ENCODE data around the gene CYP19A1. TPM values are rescaled to one million over a fixed set of nuclear protein-coding genes. Genes with fewer than 3 reads are reported as not detected.

Gene CYP19A1
- total RNA-seq, 1 donor from 2014 or later, result not detected

- Mint-ChIP-seq H3K9me3 (ENCODE audit: unreplicated experiment) (no peaks in the 10 kb centered on the region), H3K36me3 (ENCODE audit: unreplicated experiment) (no peaks in the 10 kb centered on the region), H3K4me3 (ENCODE audit: unreplicated experiment) (no peak overlapping the region), H3K27ac (ENCODE audit: unreplicated experiment) (no peak overlapping the region), H3K4me1 (ENCODE audit: low read depth, unreplicated experiment) (peaks cover 13% of the 10 kb centered on the region), H3K27me3 (ENCODE audit: unreplicated experiment) (peaks cover 2% of the 10 kb centered on the region)
- TF ChIP-seq, protein P1, sequence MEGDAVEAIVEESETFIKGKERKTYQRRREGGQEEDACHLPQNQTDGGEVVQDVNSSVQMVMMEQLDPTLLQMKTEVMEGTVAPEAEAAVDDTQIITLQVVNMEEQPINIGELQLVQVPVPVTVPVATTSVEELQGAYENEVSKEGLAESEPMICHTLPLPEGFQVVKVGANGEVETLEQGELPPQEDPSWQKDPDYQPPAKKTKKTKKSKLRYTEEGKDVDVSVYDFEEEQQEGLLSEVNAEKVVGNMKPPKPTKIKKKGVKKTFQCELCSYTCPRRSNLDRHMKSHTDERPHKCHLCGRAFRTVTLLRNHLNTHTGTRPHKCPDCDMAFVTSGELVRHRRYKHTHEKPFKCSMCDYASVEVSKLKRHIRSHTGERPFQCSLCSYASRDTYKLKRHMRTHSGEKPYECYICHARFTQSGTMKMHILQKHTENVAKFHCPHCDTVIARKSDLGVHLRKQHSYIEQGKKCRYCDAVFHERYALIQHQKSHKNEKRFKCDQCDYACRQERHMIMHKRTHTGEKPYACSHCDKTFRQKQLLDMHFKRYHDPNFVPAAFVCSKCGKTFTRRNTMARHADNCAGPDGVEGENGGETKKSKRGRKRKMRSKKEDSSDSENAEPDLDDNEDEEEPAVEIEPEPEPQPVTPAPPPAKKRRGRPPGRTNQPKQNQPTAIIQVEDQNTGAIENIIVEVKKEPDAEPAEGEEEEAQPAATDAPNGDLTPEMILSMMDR (IDR thresholded peaks at IDR 0.05; ENCODE audit: partially characterized antibody, unreplicated experiment), result no peak
- no peak for DNase-seq
Measured at GRCh38 chr15:51312166-51313073, 26.0 kb downstream of the CYP19A1 start.

DNA sequence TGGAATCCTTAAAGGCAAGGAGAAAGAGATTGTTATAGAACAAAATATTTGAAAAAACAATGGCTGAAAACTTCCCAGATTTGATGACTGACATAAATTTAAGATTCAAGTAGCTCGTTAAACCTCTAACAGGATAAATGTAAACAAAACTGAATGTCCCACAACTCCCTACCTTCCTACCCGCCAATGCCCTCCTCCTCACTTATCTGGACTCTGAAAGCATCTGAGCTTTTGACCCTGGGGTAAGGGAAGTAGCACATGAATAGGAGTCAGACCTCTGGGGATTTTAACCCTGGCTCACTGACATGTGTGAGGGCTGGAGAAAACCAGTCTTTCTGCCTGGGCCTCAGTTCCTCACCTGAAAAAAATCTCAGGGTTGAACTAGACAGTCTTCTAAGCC is 26.9 kb downstream of the CYP19A1 start:
- H3K9me3 Mint-ChIP-seq (ENCODE audit: unreplicated experiment), result no peaks in the 10 kb centered on the region
- no peak overlapping the region for H3K27ac Mint-ChIP-seq (ENCODE audit: unreplicated experiment)
- no peak for DNase-seq
- H3K27me3 Mint-ChIP-seq (ENCODE audit: unreplicated experiment), result peaks cover 3% of the 10 kb centered on the region
- H3K36me3 Mint-ChIP-seq (ENCODE audit: unreplicated experiment), result no peaks in the 10 kb centered on the region
- H3K4me1 Mint-ChIP-seq (ENCODE audit: low read depth, unreplicated experiment), result peaks cover 13% of the 10 kb centered on the region
- no peak overlapping the region for H3K4me3 Mint-ChIP-seq (ENCODE audit: unreplicated experiment)
- TF ChIP-seq, protein P1 (IDR thresholded peaks at IDR 0.05; ENCODE audit: partially characterized antibody, unreplicated experiment), result no peak

- Mint-ChIP-seq H3K27me3 (ENCODE audit: unreplicated experiment) (peaks cover 3% of the 10 kb centered on the region), H3K4me3 (ENCODE audit: unreplicated experiment) (no peak overlapping the region), H3K9me3 (ENCODE audit: unreplicated experiment) (no peaks in the 10 kb centered on the region), H3K4me1 (ENCODE audit: low read depth, unreplicated experiment) (peaks cover 13% of the 10 kb centered on the region), H3K36me3 (ENCODE audit: unreplicated experiment) (no peaks in the 10 kb centered on the region), H3K27ac (ENCODE audit: unreplicated experiment) (no peak overlapping the region)
- TF ChIP-seq, protein P1 (IDR thresholded peaks at IDR 0.05; ENCODE audit: partially characterized antibody, unreplicated experiment), result no peak
- DNase-seq, result no peak
Measured at GRCh38 chr15:51310064-51310463, 28.3 kb downstream of the CYP19A1 start.

DNA sequence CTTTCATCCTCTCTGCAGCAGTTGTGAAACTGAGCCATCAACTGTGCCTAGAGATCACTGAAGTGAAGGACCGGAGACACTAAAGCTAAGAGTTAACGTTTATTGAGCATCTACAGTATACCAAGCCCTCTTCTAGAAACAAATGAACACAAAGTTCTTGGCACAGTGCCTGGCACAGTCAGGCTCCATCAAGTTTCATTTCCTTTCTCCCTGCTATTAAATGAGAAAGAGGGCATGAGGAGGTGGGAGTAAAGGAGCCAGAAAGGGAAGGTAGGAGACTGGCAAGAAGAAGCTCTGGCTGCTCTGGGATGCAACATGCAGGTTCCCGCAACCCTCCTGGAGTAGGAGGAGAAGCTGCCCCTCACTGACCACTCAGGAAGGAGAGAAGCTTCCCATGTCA is 30.6 kb downstream of the CYP19A1 start:
- peaks cover 17% of the 10 kb centered on the region for H3K4me1 Mint-ChIP-seq (ENCODE audit: low read depth, unreplicated experiment)
- no peaks in the 10 kb centered on the region for H3K36me3 Mint-ChIP-seq (ENCODE audit: unreplicated experiment)
- H3K27ac Mint-ChIP-seq (ENCODE audit: unreplicated experiment), result no peak overlapping the region
- DNase-seq, result no peak
- no peaks in the 10 kb centered on the region for H3K9me3 Mint-ChIP-seq (ENCODE audit: unreplicated experiment)
- H3K27me3 Mint-ChIP-seq (ENCODE audit: unreplicated experiment), result peaks cover 6% of the 10 kb centered on the region
- TF ChIP-seq, protein P1 (IDR thresholded peaks at IDR 0.05; ENCODE audit: partially characterized antibody, unreplicated experiment), result no peak
- no peak overlapping the region for H3K4me3 Mint-ChIP-seq (ENCODE audit: unreplicated experiment)

GRCh38 chr15:51307325-51307724 is 31.1 kb downstream of the CYP19A1 start:
- Mint-ChIP-seq H3K27ac (ENCODE audit: unreplicated experiment) (no peak overlapping the region), H3K9me3 (ENCODE audit: unreplicated experiment) (no peaks in the 10 kb centered on the region), H3K27me3 (ENCODE audit: unreplicated experiment) (peaks cover 6% of the 10 kb centered on the region), H3K36me3 (ENCODE audit: unreplicated experiment) (no peaks in the 10 kb centered on the region), H3K4me3 (ENCODE audit: unreplicated experiment) (no peak overlapping the region), H3K4me1 (ENCODE audit: low read depth, unreplicated experiment) (peaks cover 17% of the 10 kb centered on the region)
- TF ChIP-seq, protein P1 (IDR thresholded peaks at IDR 0.05; ENCODE audit: partially characterized antibody, unreplicated experiment), result no peak
- no peak for DNase-seq
